Activated gamma-delta T cell treated with Interleukin-2 at 50 U/mL for 16 hours (primary cell): ENCODE data around the gene RRAGD.

Experiments used
- DNase-seq: peaks from one replicate; pipeline ENCODE4 v3.0.0-alpha.2; 2020

Gene RRAGD

DNA sequence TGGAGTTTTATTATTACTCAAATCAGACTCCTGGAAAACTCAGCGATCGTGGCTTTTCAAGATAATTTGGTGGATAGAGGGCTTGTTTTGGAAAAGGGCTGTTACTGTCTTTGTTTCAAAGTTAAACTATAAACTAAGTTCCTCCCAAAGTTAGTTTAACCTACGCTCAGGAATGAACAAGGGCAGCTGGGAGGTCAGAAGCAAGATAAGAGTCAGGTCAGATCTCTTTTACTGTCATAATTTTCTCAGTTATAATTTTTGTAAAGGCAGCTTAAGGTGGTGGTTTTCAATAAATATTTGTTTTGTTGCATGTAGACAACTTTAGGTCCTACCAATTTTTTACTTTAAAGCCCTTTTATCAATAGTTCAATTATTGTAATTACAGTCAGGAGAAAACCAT, 87.8 kb downstream of the RRAGD start:
- DNase-seq = no peak

DNA sequence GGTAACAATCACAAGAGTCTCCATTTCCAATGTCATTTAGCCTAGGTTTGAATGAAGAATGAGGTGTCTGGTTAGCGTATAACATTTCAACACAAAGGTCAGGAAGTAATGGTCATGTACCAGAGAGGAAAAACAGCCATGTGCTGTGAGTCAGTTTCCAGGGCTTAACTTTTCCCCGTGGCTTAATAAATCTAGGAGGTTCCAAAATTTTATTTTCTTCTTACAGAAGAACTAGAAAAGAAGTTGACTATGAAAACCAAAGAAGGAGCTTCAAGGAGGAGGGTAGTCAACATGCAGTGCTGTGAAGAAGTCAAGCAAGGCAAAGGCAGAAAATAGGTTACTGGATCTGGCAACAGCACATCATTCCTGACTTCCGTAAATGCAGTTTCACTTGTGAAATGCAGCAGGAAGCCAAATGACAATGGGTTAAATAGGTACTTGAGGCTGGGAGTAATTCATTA, 88.5 kb downstream of the RRAGD start:
- no peak for DNase-seq

- DNase-seq = no peak
These were observed 90.7 kb downstream of the RRAGD start for GRCh38 chr6:89321131-89321970.

DNA sequence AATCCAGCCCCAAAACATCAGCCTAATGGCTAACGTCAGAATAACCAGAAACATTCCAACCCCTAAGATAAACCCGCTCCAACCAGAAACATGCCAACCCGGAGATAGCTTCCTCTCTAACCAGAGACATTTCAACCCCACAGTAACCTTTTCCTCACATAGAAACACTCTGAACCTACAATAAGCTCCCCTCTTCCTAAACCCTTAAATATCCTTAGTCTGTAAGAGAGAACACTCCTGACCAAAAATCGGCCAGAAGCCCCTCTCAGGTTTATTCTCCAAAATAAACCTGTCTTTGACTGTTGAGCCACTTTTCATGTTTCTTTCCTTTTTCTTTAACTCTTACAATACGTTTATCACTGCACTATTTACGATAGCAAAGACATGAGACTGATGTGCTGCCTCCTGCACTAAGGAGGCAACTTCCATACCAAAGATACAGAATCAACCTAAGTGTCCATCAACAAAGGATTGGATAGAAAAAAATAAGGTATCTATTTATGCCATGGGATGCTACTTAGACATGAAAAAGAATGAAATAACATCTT, 92.0 kb downstream of the RRAGD start:
- no peak for DNase-seq

DNA sequence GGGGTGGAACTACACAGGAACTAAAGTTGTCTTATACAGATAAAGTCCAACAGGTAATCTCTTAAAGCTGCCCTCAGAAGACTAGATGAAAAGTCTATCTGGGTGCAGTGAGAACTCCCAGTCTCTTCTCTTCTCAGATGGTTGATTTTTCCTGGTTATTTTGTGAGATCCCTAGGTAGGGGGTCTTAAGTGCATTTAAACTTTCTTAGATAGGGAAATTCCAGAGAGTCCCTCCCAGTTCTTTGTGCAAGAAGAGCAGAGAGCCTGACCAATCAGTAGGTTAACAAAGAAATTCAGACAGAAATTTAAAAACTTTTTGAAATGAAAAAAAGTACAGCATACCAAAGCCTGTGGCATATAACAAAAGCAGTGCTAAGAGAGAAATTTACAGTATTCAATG, 95.0 kb downstream of the RRAGD start:
- no peak for DNase-seq

DNA sequence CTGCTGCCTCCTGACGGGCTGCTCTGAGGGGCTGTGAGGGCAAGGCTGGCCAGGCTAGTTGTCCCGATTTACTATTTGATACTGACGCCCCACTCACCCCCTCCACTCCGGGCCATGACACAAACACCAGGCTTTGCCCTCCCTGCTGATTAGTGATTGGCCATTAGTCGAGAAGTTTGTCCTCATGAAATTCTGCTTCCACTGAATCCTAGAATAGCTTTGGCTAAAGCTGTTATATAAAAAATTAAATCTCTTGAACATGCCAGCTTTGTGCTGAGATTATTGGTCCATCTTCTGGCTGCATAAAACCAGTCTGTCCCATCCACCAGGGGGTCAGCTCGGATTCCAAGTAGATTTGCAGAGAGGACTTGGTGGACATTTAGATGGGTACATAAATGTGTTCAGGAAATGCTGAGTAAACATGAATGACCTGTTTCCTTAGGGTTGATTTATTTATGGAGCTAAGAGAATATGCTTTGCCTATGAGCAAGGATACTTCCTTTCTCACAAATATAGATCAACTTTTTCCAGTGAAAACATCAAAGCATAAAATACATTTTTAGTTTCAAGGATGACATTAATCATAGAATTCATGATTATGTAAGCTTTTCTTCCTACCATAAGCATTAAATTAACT, 96.7 kb downstream of the RRAGD start, which contains the start of gene GABRR2:
GABRR2 (minus strand) TSS at position 51 of the 637 bp plus-strand sequence. CDS start 134 bp downstream, outside the sequence.
- no peak for DNase-seq

DNA sequence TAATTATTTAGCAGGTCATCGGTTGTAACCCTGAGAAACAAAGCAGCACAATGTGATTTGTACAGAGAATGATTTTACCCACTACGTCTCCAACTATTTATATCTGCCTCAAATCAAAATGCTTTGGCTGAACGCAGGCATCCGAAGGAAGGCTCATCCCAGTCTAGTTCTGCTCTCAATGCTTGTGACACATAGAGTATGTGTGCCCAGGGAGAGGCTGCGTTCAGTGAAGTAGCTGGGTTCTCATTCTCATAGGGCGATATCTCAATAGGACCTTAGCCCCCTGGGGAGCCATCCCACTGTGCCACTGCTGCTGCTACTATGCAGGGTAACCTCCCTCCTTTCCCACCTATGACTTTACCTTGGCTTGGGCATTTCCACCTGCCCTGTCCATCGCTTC, 97.4 kb downstream of the RRAGD start:
- DNase-seq = no peak
